Gastrocnemius medialis (tissue), 4 donors: Measurements from ENCODE around the gene MYL7.

ENCODE experiments used
- POLR2A ChIP-seq, 2 donors: fragments of 450-650 bp; IDR thresholded peaks; one replicate each; pipeline ENCODE4 v1.6.1; 2017; ENCODE audit warnings: antibody characterized with exemption in 2 of 2, mild to moderate bottlenecking in 2 of 2, moderate library complexity in 2 of 2
- TF ChIP-seq, protein P1 (sequence below), 5 experiments: fragments of 450-650 bp in 3 of 5; fragments of 200-600 bp in 2 of 5; sonication (generic) in 2 of 5; IDR thresholded peaks in 4 of 5; conservative IDR thresholded peaks in 1 of 5; 1 replicate in 4 of 5; 2 replicates in 1 of 5; pipeline ENCODE4 v1.5.1; 2016 to 2019; ENCODE audit warnings: antibody characterized with exemption in 5 of 5, mild to moderate bottlenecking in 3 of 5, moderate library complexity in 3 of 5

DNA sequence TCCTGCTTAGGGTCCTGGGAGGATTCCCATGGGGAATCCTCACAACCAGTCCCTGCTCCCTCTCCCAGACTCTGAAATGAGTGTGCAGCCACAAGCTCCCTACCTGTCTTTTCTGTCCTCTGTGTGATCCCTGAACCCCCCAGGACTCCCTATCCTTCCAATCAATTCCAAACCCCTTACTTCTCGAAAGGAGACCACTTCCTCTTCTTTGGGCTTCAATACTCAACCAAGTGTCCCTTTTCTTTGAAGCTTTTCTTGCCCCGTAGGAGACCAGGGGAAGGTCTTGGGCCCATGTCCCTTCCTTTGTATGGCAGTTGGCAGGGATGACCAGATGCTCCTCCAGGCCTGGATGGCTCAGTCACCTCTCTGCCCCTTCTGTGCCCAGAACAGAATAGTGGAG lies 35.3 kb downstream of the MYL7 start:
- TF ChIP-seq, protein P1, sequence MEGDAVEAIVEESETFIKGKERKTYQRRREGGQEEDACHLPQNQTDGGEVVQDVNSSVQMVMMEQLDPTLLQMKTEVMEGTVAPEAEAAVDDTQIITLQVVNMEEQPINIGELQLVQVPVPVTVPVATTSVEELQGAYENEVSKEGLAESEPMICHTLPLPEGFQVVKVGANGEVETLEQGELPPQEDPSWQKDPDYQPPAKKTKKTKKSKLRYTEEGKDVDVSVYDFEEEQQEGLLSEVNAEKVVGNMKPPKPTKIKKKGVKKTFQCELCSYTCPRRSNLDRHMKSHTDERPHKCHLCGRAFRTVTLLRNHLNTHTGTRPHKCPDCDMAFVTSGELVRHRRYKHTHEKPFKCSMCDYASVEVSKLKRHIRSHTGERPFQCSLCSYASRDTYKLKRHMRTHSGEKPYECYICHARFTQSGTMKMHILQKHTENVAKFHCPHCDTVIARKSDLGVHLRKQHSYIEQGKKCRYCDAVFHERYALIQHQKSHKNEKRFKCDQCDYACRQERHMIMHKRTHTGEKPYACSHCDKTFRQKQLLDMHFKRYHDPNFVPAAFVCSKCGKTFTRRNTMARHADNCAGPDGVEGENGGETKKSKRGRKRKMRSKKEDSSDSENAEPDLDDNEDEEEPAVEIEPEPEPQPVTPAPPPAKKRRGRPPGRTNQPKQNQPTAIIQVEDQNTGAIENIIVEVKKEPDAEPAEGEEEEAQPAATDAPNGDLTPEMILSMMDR (IDR thresholded peaks at IDR 0.05 in 4 of 5, conservative IDR thresholded peaks at IDR 0.05 in 1 of 5) = no peak
- no peak for TF ChIP-seq POLR2A (IDR thresholded peaks at IDR 0.05)
